ENCODE measurements around the gene KRTAP4-9.
"Not testable (repeated sequence)": the region's sequence is repeated elsewhere in the genome, so short reads cannot be mapped to it uniquely, and the experiment has no call there.

Gene KRTAP4-9

DNA sequence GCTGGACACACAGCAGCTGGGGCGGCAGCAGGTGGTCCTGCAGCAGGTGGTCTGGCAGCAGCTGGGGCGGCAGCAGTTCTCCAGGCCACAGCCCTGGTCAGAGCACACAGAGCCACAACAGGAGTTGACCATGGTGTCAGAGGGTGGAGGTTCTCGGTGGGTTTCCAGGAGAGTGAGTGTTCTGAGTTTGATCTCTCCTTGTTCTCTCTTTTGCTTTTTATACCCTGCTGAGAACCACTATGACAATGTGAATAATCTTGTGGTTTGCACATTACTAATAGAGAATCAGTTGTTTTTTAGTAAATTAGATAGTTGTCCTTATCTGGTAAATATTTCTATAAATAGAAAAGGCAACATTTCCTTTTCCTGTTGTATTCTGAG, 18.8 kb downstream of the KRTAP4-9 start, which contains the start of gene KRTAP4-12:
TSS of gene KRTAP4-12 (minus strand) at position 192 of the 381 bp plus-strand sequence. CDS start at position 132, 60 bp downstream.
- not testable (repeated sequence) for DNase-seq (ENCODE audit: insufficient read length, low spot score); FAIRE-seq

DNA sequence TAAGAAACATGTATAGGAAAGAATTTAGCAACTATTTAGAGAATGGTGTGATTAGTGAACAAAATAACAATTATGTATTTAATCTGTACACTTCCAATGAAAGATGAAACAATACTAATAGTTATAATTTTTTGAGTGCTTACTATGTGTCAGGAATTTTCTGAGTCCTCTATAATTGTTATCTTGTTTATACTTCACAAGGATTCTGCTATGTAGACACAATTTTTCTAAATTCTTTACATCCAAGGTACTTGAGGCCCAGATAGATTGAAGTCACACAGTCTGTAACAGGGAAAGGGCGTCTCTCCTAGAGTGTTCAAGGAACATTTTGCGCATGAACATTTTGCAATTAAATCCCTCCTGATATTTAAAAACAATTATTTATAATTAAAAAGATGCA, 19.9 kb downstream of the KRTAP4-9 start:
- FAIRE-seq (no peak), DNase-seq (ENCODE audit: insufficient read length, low spot score) (no peak)

DNA sequence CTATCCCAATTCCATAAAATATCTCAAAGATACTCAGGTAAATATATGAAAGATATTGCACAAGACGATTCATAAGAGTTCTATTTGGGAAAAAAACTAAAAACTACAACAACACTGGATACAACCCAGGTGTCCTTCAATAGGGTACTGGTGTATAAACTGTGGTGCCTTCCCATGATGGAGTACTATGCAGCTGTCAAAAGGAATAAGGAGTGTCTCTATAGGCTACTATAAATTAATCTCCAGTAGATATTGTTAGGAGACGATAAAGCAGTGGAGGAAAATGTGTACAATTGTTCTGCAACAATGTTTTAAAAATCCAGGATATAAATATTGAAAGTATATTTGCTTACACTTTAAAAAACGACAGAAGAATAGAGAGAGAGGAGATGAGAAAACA, 21.2 kb downstream of the KRTAP4-9 start:
- FAIRE-seq, result no peak
- no peak for DNase-seq (ENCODE audit: insufficient read length, low spot score)

DNA sequence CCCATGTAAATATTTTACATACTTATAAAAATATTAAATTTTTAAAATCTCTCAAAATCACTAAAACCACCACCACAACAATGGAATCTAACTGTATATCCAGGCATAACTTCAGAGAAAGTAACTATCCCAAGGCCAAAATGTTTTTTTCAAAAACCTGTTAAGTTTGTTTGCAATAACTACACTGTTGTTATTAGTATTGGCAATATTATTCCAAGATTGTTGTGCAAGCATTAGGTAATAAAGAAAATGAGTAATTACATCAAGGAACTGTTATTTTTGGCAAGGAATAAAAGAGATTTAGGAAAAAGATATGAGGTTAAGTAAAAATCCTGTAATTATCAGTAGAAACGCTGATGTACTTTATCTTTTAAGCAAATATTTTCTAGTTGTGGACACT, 22.2 kb downstream of the KRTAP4-9 start:
- FAIRE-seq (no peak), DNase-seq (ENCODE audit: insufficient read length, low spot score) (no peak)

DNA sequence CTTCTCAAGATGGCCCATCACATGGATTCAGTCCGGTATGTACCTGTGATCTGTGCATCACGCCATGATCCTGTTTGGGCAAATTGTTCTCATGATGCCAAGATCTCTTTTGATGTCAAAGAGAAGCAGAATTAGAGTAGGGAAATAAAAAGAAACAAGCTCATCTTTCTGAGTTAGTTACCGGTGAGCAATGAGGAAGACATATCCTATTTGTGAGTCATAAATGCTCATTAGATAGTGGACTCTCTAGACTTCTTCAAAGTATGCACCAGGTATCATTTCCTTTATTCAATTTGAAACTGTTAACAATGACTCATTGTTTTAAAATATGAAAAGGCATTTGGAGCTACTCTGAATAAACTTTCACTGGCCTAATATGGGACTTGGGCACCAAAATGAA, 26.8 kb downstream of the KRTAP4-9 start:
- peak; percentile 22 for DNase-seq (ENCODE audit: insufficient read length, low spot score)
- peak; percentile 38 for FAIRE-seq

DNA sequence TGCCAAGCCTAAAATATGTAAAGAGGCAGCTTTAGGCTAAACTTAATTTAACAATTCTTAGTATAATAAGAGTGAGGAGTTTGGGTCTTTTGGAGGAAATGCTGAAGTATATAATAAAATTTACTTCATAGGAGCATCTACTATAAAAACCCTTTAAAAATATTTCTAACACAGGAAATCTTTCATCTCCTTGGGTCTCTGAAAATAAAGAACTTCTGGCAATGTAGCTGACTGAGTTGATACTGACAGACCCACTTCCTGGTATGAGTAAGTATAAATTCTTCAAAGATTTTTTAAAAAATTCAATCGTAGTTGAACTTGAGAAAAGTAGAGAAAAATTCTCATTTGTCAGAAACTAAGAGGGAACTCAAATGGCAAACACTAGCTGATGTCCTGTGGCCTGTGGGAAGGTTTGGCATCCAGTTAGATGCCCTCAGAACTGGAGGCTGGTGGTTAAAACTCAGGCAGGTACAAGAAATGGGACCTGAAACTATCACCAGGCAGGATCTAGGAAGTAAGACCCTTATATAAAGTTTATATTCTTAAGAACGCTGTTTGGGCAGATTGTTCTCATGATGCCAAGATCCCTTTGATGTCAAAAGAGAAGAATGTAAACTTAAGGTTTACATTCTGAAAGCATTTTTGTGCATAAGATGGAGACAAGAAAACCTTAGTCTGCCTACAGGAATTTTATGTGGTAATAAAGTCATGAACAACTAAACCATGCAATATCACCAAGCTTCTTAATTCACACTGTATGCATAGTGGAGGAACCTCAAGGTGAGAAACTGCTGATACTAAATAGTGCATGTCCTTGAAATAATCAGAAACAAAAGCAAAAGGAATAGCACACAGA, 28.9 kb downstream of the KRTAP4-9 start:
- DNase-seq (ENCODE audit: insufficient read length, low spot score), result no peak
- FAIRE-seq, result no peak

DNA sequence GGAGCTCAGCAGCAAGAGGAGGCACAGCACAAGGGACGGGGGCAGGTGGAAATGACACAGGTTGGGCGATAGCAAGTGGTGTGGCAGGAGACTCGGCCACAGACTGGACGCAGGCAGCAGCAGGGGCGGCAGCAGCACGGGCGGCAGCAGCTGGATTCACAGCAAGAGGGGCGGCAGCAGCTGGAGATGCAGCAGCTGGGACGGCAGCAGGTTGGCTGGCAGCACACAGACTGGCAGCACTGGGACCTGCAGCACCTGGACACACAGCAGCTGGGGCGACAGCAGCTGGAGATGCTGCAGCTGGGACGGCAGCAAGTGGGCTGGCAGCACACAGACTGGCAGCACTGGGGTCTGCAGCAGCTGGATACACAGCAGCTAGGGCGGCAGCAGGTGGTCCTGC, 34.7 kb downstream of the KRTAP4-9 start:
- not testable (repeated sequence) for DNase-seq (ENCODE audit: insufficient read length, low spot score)
- peak; percentile 92 for FAIRE-seq

DNA sequence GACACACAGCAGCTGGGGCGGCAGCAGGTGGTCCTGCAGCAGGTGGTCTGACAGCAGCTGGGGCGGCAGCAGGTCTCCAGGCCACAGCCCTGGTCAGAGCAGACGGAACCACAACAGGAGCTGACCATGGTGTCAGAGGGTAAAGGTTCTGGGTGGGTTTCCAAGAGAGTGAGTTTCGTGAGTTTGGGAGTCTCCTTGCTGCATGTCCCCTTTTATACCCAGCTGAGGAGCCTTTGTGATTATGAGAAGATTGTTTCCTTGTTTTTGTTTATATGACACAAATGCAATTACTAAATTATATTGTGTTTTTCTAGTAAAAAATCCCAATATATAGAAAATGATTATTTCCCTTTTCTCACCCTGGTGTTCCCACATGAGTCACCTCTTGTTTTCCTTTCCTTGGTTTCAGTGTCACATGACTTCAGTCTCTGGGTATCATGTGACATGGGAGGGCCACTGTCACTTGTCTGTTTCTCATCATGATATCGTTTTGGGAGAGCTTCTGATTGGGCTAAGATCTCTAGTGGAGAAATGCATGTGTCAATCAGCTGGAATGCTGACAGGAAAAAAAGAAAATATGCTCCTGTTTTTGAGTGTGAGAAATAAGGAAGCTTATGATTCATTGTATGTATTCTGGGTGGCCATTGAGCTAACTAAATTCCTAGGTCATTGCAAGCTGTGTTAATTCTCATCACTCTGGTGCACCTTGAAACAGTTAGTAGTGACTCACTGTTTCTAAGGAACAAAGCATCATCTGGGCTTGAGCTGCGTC, 35.4 kb downstream of the KRTAP4-9 start, which contains the start of gene KRTAP4-6:
TSS of gene KRTAP4-6 (minus strand) at position 185 of the 772 bp plus-strand sequence. CDS start at position 128, 57 bp downstream.
- FAIRE-seq (peak; percentile 38), DNase-seq (ENCODE audit: insufficient read length, low spot score) (peak; percentile 18)

DNA sequence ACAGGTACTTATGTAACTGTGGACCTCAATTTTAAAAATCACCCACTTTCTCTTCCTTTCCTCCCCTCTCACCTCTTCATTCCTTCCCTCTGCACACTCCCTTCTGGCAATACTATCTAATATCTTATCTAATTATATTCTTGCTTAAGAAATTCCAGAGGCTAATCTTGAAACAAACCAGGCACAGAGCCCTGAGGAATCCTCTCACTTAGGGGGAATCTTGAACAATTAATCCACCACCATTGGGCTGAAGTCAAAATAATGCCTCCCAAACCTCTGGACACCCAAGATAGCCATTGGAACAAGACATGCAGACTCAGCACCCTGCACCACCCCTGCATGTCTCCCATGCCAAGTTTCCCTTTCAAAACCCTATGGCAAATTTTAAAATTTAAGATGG, 36.2 kb downstream of the KRTAP4-9 start:
- FAIRE-seq (no peak), DNase-seq (ENCODE audit: insufficient read length, low spot score) (no peak)

DNA sequence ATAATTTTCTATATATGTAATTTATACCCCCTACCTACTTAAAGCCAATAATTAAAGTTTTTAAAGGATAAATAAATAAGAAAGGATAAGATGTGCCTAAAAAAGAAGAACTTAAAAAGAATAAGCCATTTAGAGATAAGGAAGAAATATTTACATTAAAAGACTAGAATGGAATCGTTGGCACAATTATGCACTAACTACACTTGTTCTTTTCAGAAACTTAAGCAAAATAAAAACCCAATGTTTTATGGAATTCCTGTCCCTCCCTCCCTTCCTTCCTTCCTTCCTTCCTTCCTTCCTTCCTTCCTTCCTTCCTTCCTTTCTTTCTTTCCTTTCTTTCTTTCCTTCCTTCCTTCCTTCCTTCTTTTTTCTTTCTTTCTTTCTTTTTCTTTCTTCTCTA, 39.7 kb downstream of the KRTAP4-9 start:
- no peak for FAIRE-seq

DNA sequence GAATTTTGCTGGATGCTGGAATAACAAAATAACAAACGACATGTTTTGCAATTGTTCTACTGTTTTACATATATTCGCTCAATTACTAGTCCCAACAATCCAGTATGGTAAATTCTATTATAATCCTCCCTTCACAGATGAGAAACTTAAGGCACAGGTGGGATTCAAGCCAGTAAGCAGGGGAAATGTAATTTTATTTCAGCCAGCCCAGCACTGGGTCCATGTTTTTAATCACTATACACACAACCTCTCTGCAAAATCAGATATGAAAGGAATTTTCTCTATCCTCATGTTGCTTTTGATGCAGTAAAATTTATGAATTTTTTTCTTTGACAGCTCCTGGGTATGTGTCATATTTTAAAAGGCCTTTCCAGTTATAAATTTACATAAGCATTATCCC, 40.1 kb downstream of the KRTAP4-9 start:
- FAIRE-seq, result no peak
- no peak for DNase-seq (ENCODE audit: insufficient read length, low spot score)

More for the DNA sequence above, 39.7 kb downstream of the KRTAP4-9 start:
- DNase-seq (ENCODE audit: insufficient read length, low spot score), result no peak

DNA sequence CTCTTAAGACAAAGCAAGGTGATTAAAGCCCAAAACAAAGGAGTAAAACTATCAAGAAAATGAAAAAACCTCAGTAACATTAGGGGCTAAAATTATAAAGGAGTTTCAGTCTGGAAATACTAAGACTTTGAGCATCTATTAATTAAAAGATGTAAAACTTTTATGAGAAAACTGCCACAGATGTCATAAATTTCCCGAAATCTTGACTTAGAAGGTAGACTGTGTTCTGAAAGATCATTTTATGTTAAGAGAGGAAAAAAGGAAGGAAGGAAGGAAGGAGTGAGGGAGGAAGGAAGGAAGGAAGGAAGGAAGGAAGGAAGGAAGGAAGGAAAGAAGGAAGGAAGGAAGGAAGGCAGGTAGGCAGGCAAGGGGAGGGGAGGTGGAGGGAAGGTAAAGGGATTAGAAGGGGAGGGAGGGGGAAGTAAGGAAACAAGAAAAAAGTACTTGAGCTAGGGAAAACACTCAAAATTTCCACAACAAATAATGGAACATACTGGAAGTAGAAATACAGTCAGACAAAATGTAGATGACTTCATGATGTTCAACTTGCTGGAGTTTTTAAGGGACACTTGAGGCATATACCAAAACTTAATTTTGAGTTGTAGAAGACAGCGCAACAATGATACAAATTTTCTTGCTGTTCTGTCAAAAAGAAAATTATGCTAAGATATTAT, 42.5 kb downstream of the KRTAP4-9 start:
- FAIRE-seq, result no peak
- DNase-seq (ENCODE audit: insufficient read length, low spot score), result no peak

DNA sequence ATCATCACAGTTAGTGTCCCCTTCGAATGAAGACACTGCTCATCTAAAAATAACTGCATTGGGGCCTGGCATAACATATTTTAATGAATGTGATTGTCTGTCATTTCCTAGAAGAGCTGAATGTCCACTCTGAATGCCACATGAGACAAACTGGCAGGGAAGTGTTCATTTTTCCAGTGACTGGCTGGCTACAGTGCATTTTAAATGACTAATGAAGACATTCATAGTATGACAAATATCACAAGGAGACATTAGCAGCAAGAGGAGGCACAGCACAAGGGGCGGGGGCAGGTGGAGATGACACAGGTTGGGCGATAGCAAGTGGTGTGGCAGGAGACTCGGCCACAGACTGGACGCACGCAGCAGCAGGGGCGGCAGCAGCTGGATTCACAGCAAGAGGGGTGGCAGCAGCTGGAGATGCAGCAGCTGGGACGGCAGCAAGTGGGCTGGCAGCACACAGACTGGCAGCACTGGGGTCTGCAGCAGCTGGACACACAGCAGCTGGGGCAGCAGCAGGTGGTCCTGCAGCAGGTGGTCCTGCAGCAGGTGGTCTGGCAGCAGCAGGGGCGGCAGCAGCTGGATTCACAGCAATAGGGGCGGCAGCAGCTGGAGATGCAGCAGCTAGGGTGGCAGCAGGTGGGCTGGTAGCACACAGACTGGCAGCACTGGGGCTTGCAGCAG, 43.9 kb downstream of the KRTAP4-9 start:
- FAIRE-seq, result peak; percentile 92
- DNase-seq (ENCODE audit: insufficient read length, low spot score), result not testable (repeated sequence)

DNA sequence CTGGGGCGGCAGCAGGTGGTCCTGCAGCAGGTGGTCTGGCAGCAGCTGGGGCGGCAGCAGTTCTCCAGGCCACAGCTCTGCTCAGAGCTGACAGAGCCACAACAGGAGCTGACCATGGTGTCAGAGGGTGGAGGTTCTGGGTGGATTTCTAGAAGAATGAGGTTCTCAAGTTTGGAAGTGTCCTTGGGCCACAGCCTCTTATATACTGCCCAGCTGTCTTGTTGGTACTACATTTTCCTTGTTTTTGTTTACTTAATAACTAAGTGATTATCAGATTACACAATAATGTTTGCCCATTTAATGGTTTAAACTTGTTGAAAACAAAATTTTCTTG, 44.4 kb downstream of the KRTAP4-9 start, which contains the start of gene KRTAP4-5:
TSS of gene KRTAP4-5 (minus strand) at position 174 of the 334 bp plus-strand sequence. CDS start at position 116, 58 bp downstream.
- DNase-seq (ENCODE audit: insufficient read length, low spot score) (no peak), FAIRE-seq (peak; percentile 13)

DNA sequence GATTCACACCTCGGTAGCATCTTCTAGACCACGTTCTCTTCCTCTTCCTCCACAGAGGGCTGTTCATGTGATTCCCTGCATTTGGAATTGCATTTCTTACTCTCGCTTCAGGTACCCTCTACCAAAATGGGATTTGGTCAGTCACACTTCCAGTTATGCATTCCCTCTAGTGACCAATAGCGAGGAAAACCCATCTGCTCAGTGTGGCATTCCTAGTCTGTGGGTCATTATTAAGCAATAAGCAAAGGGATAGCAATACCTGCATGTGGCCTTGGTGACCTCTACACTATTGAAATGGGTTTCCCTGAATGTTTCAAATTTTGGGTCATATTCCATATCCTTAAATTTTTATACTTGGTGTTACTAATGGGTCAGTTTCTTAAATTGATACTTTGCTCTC, 44.8 kb downstream of the KRTAP4-9 start:
- FAIRE-seq (peak; percentile 66), DNase-seq (ENCODE audit: insufficient read length, low spot score) (no peak)

DNA sequence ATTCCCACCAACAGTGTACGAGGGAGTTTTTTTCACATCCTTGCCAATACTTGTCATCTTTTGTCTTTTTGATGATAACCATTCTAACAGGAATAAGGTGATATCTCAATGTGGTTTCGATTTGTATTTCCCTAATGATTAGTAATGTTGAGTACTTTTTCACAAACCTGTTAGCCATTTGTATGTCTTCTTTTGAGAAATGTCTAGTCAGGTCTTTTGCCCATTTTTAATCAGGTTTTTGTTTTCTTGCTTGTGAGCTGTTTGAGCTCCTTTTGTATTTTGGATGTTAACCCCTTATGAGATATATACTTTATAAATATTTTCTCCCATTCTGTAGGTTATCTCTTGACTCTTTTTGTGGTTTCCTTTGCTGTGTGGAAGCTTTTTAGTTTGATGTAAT, 46.3 kb downstream of the KRTAP4-9 start:
- FAIRE-seq, result no peak
- no peak for DNase-seq (ENCODE audit: insufficient read length, low spot score)

DNA sequence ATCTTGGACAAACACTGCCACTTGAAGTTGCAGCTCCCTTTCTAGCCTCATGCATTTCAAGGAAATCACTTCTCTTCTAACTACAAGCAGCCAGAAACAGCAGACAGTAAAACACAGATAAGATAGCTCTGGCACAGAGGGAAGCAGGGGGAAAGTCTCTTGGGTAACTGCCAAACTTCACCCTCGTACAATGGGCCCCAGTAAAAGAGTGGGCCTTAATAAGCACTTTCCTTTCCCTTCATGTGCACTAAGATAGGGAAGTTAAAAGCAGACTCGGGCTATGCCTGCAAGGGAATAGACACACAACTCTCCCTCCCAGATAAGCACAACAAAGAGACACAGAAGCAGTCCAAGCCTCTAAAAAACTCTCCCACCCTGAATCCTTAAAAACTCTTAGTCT, 48.7 kb downstream of the KRTAP4-9 start:
- FAIRE-seq (peak; percentile 82), DNase-seq (ENCODE audit: insufficient read length, low spot score) (no peak)

Measured in HTR-8/SVneo (cell line).